Hematopoietic multipotent progenitor cell treated with erythropoietin and hydrocortisone succinate and interleukin-3 and kit ligand, for 6 days (in vitro differentiated cells): ENCODE data around the gene CUEDC1.

Experiments
- DNase-seq: peaks from one replicate; pipeline ENCODE4 v3.0.0-alpha.2; 2015

The CUEDC1 gene

DNA sequence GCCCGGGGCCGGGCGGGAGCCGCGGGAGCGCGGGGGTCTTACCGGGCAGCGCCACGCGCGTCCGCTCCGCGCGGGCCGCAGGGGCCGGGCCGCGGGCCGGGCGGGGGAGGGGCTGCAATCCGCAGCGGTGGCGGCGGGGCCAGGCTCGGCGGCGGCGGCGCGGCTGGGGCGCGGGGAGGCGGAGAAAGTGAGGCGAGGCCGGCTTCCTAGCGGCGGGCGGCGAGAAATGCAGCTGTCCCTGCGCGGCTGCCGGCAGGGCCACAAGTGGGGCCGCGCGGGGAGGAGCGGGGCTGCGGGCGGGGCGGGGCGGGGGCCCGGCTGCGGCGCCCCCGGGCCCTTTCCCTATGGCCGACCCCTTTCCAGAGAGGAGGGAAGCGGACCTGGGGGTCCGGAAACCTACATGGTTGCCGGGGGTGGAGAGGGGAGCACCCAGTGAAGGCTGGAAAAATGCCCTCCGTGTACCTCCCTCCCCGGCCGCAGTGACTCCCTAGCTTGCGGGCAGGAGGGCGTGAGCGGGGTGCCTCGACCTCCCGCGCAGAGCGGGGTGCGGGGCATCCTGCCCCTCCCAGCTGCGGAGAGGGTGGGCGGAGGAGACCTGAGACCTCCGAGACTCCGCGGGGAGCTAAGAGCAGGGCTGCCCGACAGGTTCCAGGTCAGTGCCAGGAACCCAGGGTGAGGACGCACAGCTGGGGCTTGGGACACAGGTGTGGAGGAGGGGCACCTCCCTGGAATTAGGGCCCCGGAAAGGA lies at the start of gene CUEDC1:
CUEDC1 (minus strand) TSS at position 230 of the 749 bp plus-strand sequence. CDS start 69,848 bp downstream, outside the sequence.
- peak; percentile 71 for DNase-seq

- peak; percentile 32 for DNase-seq
Measured at GRCh38 chr17:58004060-58004459, 48.8 kb upstream of the CUEDC1 start.

GRCh38 chr17:58002973-58003372 lies 47.8 kb upstream of the CUEDC1 start:
- DNase-seq = no peak

DNA sequence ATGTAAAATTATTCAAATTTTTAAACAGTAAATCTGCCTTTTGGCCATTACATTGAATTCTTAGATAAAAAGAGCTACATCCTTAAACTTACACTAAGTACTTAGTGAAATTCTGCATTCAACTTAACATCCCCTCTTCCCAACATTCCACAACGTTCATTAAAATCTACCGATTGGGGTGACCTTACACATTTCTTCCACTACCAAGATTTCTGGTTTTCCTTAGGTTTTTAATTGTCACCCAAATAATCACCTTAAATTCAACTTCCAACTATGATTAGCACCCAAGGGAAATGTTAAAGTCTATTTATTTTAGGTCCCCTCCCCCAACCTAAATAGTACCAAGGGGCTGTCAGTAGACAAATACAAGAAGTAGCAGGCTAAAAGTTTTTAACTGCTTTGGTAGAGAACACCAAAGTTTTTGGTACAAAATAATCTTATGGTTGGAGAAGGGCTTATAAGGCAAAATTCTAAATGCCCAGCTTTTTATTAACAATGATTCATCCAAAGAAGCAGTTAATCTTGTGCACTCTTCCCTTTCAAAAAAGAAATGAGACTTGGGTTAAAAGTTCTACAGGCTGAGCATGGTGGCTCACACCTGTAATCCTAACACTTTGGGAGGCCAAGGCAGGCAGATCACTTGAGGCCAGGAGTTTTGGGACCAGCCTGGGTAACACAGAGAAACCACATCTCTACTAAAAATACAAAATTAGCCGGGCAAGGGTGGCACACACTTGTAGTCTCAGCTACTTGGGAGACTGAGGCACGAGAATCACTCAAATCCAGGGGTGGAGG lies 47.1 kb upstream of the CUEDC1 start:
- DNase-seq = no peak

- no peak for DNase-seq
Measured at GRCh38 chr17:58001461-58002124, 46.4 kb upstream of the CUEDC1 start.

- peak; percentile 87 for DNase-seq
Measured at GRCh38 chr17:57999496-58000017, 44.3 kb upstream of the CUEDC1 start.

DNA sequence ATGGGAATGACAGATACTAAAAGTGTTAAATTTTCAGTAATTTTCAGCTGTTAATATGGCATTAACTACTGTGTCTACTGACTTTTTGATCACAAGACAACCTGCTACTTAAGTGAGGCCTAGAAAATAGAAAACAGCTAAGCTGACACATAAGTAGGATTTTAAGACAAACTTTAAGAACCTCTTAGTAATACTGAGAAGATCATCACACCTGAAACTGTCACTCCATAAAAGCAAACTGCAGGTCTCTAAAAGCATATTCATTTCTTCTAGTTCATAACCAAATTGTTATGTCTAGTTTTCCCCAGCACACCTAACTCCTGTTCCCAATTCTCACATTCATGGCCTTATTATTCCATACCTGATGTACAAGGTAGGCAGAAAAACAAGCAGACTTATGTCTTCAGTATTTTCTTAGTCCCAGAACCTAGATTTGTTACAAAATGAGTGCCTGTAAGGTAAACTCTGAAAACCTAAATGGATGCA lies 43.8 kb upstream of the CUEDC1 start:
- DNase-seq = no peak

DNA sequence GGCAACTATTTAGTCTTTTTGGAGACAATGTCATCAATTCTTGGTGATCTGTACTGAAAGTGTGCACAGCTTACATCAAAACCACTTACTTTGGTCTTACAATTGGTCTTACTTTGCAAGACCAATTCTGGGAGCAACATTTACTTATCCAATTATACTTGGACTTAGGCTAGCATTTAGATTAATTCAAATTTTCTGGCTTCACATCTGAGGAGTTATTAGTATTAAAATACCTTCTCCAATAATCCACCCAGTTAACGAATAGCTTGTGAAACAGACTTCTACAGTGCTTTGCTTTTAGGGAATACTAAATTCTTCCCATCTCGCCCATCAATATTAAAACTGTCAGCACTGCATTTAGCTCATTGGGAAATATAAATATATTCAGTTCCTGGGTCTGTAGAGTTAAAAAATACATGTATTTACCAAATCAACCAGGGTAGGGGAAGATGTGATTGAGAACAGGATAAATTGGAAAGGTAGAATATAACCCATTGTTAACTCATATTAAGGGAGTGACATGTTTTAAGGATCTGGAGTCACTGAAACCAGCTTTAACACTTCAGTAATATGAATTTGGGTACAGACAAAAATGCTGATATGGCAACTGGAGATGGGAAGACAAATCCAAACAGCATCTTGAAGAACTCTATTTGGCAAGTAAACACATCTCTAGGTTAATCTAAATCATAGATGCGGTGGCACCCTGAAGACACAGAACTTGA lies 42.0 kb upstream of the CUEDC1 start:
- no peak for DNase-seq

- DNase-seq = peak; percentile 91
Measured at GRCh38 chr17:57995076-57995956, 40.1 kb upstream of the CUEDC1 start.

DNA sequence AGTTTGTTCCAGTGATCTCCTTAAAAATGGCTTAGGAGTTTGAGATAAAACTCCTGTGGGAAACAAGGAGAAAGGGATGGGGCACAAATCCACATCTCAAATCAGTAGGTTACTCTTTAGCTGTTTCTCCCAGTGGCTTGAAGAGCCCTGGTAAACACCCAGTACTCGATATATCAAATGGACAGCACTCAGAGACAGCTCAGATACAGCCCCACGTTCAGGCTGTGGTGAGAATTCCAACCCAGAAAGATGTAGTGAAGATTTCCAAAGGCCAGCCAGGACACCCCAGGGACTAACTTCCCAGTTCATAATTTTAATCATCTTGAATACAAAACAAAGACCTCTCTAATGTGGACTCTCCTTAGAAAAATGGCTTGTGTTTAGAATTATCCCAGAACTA lies 39.2 kb upstream of the CUEDC1 start:
- DNase-seq = no peak

GRCh38 chr17:57993471-57994365 lies 38.5 kb upstream of the CUEDC1 start:
- DNase-seq = no peak

- DNase-seq = no peak
Measured at GRCh38 chr17:57991537-57991936, 36.3 kb upstream of the CUEDC1 start.

DNA sequence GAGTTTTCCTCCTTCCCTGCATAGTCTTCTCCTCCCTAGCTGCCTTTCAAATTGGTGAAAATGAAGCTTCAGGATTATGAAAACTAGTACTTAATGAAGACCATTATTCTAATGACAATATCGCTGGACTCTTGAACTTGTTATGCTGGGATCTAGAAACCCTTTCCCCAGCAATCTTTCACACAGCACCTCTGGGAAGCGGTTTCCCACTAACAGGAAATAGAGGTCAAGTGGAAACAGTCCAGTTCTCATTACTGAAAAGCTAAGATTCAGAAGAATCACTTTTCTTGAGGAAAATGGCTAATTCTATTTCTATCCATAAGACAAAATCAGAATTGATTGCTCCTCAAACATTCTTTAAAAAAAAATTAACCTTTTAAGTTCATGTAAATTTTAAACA lies 34.8 kb upstream of the CUEDC1 start:
- no peak for DNase-seq

DNA sequence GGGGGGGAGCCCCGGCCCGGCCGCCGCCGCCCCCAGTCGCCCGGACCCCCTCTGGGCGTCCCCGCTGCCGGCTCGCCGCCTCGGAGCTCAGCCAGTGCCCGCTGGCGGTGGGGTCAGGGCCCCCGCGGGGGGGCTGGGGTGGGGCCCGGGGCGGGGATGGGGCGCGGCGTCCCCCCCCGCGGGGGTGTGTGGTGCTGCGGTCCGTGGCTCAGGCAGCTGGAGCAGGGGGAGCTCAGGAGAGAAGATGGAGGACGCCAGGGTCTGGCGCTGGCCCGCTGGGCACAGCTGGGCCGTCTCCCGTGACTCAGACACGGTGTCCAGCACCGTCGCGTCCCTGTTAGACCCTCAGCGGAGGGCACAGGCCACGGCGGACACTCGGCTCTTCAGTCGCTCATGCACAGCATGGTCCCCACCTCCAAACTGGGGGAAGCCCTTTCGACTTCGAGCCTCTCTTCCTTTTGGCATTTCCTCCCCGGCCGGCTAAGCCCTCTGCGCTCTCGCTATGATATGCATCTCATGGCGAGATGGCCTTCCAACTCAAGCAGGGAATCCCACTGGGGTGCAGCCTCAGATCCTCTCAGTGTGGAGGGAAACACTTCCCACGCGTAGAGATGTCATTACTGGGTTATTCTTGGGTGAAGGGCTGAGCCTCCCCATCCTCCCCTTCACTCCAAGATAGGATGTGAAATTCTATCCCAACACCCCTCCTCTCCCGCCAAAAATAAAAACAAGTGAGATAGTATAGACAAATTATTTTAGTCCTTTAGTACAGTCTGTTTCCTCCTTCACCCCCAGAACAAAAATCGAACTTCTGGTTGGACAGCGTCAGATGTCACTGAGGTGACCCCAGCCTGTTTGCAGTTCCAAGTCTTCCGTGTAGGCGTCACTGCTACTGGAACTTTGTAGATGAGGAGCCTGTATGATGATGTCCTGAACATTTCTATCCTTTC lies 33.4 kb upstream of the CUEDC1 start:
- peak; percentile 83 for DNase-seq

DNA sequence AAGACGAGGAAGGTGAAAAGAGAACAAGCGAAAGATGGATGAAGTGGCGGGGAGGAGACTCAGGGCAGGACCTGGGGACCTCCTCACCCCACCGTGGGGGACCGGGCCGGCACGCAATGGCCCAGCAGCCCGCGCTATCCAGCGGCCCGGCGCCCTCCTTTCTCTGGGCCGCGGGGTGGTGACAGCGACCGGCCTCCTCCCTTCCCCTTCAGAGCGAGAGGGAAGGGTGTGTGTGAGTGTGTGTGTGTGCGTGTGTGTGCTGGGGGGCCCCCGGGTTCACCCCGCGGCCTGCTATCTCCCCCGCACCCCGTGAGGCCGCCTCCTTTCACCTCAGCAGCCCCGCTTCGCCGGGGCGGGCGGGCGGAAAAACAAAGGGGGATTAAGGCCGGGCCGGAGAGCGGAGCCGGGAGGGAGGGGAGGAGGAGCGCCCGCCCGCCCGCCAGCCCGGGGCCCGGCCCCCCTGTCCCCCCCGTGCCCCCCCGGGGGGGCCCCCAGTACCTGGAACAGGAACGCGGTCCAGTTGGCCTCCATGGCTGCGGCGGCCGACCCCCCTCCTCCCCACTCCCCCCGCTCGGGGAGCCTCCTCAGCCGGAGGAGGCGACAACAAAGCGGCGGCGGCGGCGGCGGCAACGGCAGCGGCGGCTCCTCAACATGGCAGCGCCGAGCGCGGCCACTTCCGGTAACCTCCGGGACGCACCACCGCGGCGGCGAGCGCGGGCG lies 32.5 kb upstream of the CUEDC1 start, which contains the start of gene VEZF1:
VEZF1 (minus strand) TSS at position 674 of the 720 bp plus-strand sequence; CDS start at position 531, 143 bp downstream.
- DNase-seq = peak; percentile 84

DNA sequence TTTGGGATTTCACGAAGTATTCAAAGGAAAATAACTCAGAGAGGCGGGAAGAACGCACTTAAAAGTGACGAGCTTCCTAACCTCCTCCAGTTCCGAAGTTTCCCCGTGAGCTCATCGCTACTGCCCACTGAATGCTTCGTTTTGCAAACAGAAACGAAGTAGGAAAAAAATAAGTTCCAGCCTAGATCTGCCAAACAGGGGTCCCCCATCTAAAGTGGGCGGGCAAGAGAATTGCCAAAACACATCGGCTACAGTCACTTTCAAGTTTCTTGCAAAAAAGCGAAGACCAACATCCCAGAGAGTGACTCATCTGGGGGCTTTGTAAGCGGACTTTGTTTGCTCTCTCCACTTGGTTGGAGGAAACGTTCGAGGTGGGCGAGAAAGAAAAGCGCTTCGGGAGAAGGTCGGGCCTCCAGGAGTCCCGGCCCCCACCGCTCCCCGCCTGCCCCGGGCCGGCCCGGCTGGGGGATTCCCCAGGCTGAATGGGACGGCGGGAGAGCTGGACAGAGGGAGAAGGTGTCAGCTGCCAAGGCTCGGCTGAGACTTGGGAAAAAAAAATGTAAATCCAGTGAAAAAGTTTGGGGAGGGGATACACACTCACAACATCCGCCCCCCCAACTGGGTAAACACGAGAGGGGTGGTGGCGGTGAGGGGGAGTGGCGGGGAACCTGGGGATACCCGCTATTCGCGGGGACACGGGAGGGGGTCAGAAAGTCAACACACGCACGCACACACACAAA lies 31.8 kb upstream of the CUEDC1 start:
- DNase-seq = no peak

GRCh38 chr17:57985675-57985974 lies 30.4 kb upstream of the CUEDC1 start:
- DNase-seq = no peak
